ENCODE measurements around the gene ACKR2.

DNA sequence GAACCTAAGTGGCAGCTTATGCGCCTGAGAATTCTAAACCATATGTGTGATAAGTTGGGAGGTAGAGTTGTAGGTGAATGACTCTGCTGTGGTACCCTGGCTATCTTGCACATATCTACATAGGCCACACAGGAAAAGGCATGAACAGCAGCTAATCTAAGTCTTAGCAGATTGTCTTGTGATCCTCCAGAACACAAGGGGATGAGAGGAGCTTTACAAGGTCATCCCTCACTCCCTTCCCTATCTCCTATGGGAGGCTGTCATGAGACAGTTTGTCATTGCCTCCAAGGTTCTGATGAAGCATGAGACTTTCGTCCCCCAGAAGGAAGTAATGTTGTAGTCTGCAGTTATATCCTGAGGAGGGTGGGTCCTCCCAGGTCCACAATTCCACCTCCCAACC, 93.0 kb downstream of the ACKR2 start:
- TF ChIP-seq CTCF (IDR thresholded peaks at IDR 0.05) = no peak
- no peak for TF ChIP-seq POLR2A (IDR thresholded peaks at IDR 0.05)

Measured in testis (tissue), 2 donors.